GM12878 (cell line): ENCODE results near the gene PKDREJ. TPM values are rescaled to one million over a fixed set of nuclear protein-coding genes. Genes with fewer than 3 reads are reported as not detected.

ENCODE experiments used
- CBX5 ChIP-seq: sonication (generic); IDR thresholded peaks from 2 replicates; pipeline ENCODE4 v1.6.1; 2016; ENCODE audit warnings: low read depth, moderate library complexity, mild to moderate bottlenecking, inconsistent platforms
- CHD4 ChIP-seq: fragments of 200-600 bp; sonication (generic); IDR thresholded peaks from 2 replicates; pipeline ENCODE4 v1.6.1; 2016; ENCODE audit warnings: mild to moderate bottlenecking
- CREM ChIP-seq: IDR thresholded peaks from 2 replicates; pipeline ENCODE4 v1.6.1; 2014; ENCODE audit warnings: antibody characterized with exemption, low read depth
- EGR1 ChIP-seq, 2 experiments: IDR thresholded peaks; 1 replicate in 1 of 2; 2 replicates in 1 of 2; pipeline ENCODE4 v1.6.1; 2011 to 2012; ENCODE audit warnings: low read depth in 2 of 2, low read length in 2 of 2, borderline replicate concordance in 1 of 2, mild to moderate bottlenecking in 1 of 2, moderate library complexity in 1 of 2
- EP300 ChIP-seq, 2 experiments: fragments of 150-350 bp in 1 of 2; IDR thresholded peaks; 2 replicates each; pipeline ENCODE4 v1.6.1; 2011 to 2012; ENCODE audit warnings: low read depth in 2 of 2, low read length in 2 of 2, borderline replicate concordance in 1 of 2, improper control_type of control experiment in 1 of 2, inconsistent platforms in 1 of 2; ENCODE audit not compliant: control insufficient read depth in 1 of 2
- IKZF1 ChIP-seq: fragments of 450-650 bp; conservative IDR thresholded peaks from 2 replicates; pipeline ENCODE4 v1.6.1; 2017; ENCODE audit warnings: antibody characterized with exemption, mild to moderate bottlenecking
- IRF4 ChIP-seq: IDR thresholded peaks from 2 replicates; pipeline ENCODE4 v1.6.1; 2011; ENCODE audit warnings: low read depth, low read length
- MEF2A ChIP-seq: IDR thresholded peaks from 2 replicates; pipeline ENCODE4 v1.6.1; 2011; ENCODE audit warnings: low read depth, mild to moderate bottlenecking, low read length, moderate library complexity; ENCODE audit not compliant: insufficient read depth
- MTA3 ChIP-seq: IDR thresholded peaks from 2 replicates; pipeline ENCODE4 v1.6.1; 2012; ENCODE audit warnings: low read length, inconsistent platforms, borderline replicate concordance
- MYC ChIP-seq: IDR thresholded peaks from 2 replicates; pipeline ENCODE4 v1.6.1; 2011; ENCODE audit warnings: mild to moderate bottlenecking, low read length, moderate library complexity, inconsistent platforms; ENCODE audit not compliant: insufficient read depth, insufficient replicate concordance, insufficient read length, severe bottlenecking
- NFIC ChIP-seq: IDR thresholded peaks from 2 replicates; pipeline ENCODE4 v1.6.1; 2012; ENCODE audit warnings: low read depth, mild to moderate bottlenecking, inconsistent platforms, low read length, moderate library complexity
- RBBP5 ChIP-seq: fragments of 200-600 bp; sonication (generic); conservative IDR thresholded peaks from 2 replicates; pipeline ENCODE4 v1.6.1; 2016
- RFX5 ChIP-seq: IDR thresholded peaks from 2 replicates; pipeline ENCODE4 v1.6.1; 2011; ENCODE audit warnings: low read depth, low read length, improper control_type of control experiment
- SMAD5 ChIP-seq: IDR thresholded peaks from 2 replicates; pipeline ENCODE4 v1.6.1; 2016; ENCODE audit warnings: antibody characterized with exemption, low read depth
- STAT3 ChIP-seq: IDR thresholded peaks from 2 replicates; pipeline ENCODE4 v1.6.1; 2011; ENCODE audit warnings: low read depth, low read length, improper control_type of control experiment
- TCF12 ChIP-seq: IDR thresholded peaks from 2 replicates; pipeline ENCODE4 v1.6.1; 2011; ENCODE audit warnings: low read depth, mild to moderate bottlenecking, low read length
- ZNF217 ChIP-seq: fragments of 450-650 bp; IDR thresholded peaks from 2 replicates; pipeline ENCODE4 v1.6.1; 2017; ENCODE audit warnings: antibody characterized with exemption, mild to moderate bottlenecking
- polyA plus RNA-seq, 11 experiments: library from polyadenylated mRNA; depleted of rRNA in 4 of 11; unstranded in 6 of 11; stranded (reverse) in 5 of 11; fragments of >200 nt; fragmentation: Nextera tagmentation in 4 of 11; fragmentation: Illumina TruSeq in 1 of 11; extraction: Ambion mirVana in 4 of 11; extraction: Trizol in 1 of 11; gene quantifications; 1 replicate in 1 of 11; 2 replicates in 10 of 11; pipeline versions ENCODE4 v1.2.1 to v1.2.3, GENCODE V29; 2011 to 2016; ENCODE audit warnings: inconsistent platforms in 2 of 11, missing spikeins in 2 of 11, low read depth in 1 of 11
- total RNA-seq, 4 experiments: library from RNA; depleted of rRNA in 3 of 4; stranded (reverse); fragments of >200 nt in 3 of 4; fragmentation: Illumina TruSeq in 1 of 4; extraction: Trizol in 1 of 4; gene quantifications; 2 replicates each; pipeline versions ENCODE4 v1.2.1 to v1.2.3, GENCODE V29; 2013 to 2021
- TF ChIP-seq, protein P1 (sequence below): fragments of 450-650 bp; IDR thresholded peaks from 2 replicates; pipeline ENCODE4 v1.6.1; 2017; ENCODE audit warnings: mild to moderate bottlenecking, moderate library complexity
- TF ChIP-seq, protein P2 (sequence below): fragments of 150-350 bp; IDR thresholded peaks from 2 replicates; pipeline ENCODE4 v1.6.1; 2016; ENCODE audit warnings: low read depth, low read length
- TF ChIP-seq, protein P3 (sequence below): IDR thresholded peaks from 2 replicates; pipeline ENCODE4 v1.6.1; 2011; ENCODE audit warnings: borderline replicate concordance, low read depth, mild to moderate bottlenecking, moderate library complexity, mixed read lengths, low read length; ENCODE audit not compliant: insufficient read depth; ENCODE audit errors: extremely low read length
- TF ChIP-seq, protein P4 (sequence below): IDR thresholded peaks from 2 replicates; pipeline ENCODE4 v1.6.1; 2012; ENCODE audit warnings: low read depth, low read length, improper control_type of control experiment

The PKDREJ gene
- total and polyA plus RNA-seq, 10 of the 15 experiments (the other 5 are each of a cell fraction or from before 2014, with no cell fraction given) = 0.02 to 0.03 TPM; not detected in 8

DNA sequence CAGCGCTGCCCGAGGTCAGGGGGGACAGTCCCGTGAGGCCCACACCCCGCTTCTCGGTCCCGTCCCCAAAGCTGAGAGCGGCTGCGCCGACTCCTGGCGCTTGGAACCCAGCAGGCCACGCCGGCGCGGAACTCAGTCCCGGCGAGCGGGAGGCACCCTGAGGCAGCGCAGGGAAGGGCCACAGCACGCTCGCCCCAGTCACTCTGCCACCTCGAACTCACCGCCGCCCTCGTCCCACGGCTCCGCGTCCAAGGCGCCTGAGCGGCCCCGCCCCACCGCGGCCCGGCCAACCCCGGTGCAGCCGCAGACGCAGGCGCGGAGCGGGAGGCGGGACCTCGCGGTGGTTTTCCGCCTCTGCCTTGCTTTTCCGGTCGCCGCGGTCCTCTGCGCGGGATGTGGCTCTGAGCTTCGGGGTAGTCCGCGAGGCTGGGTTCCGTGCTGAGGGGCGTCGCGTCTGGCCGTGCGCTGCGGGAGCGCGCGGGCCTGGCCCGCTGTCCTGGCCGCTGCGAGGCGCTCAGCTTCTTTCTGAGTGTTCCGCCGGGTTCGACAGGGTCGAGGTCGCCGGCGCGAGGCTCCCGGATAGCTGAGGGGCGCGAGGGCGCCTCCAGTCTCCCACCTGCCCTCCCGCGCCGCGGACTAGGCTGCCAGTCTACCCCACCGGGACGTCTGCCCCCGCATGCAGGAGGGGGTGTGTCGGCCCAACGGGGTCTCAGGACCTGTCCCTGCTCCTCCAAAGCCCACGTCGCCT, 12.9 kb downstream of the PKDREJ start, which contains the start of gene CDPF1 (continued):
- no peak for TF ChIP-seq STAT3
- TF ChIP-seq MYC = peak; percentile 21
- TF ChIP-seq, protein P1, sequence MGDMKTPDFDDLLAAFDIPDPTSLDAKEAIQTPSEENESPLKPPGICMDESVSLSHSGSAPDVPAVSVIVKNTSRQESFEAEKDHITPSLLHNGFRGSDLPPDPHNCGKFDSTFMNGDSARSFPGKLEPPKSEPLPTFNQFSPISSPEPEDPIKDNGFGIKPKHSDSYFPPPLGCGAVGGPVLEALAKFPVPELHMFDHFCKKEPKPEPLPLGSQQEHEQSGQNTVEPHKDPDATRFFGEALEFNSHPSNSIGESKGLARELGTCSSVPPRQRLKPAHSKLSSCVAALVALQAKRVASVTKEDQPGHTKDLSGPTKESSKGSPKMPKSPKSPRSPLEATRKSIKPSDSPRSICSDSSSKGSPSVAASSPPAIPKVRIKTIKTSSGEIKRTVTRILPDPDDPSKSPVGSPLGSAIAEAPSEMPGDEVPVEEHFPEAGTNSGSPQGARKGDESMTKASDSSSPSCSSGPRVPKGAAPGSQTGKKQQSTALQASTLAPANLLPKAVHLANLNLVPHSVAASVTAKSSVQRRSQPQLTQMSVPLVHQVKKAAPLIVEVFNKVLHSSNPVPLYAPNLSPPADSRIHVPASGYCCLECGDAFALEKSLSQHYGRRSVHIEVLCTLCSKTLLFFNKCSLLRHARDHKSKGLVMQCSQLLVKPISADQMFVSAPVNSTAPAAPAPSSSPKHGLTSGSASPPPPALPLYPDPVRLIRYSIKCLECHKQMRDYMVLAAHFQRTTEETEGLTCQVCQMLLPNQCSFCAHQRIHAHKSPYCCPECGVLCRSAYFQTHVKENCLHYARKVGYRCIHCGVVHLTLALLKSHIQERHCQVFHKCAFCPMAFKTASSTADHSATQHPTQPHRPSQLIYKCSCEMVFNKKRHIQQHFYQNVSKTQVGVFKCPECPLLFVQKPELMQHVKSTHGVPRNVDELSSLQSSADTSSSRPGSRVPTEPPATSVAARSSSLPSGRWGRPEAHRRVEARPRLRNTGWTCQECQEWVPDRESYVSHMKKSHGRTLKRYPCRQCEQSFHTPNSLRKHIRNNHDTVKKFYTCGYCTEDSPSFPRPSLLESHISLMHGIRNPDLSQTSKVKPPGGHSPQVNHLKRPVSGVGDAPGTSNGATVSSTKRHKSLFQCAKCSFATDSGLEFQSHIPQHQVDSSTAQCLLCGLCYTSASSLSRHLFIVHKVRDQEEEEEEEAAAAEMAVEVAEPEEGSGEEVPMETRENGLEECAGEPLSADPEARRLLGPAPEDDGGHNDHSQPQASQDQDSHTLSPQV = no peak
- no peak for TF ChIP-seq MTA3
- no peak for TF ChIP-seq TCF12
- TF ChIP-seq MEF2A = no peak
- no peak for TF ChIP-seq RFX5
- no peak for TF ChIP-seq ZNF217
- TF ChIP-seq EP300 (IDR thresholded peaks at IDR 0.05; ENCODE audit: borderline replicate concordance in 1 of 2, control insufficient read depth in 1 of 2, low read depth in 2 of 2, low read length in 2 of 2) = no peak
- no peak for TF ChIP-seq NFIC
- TF ChIP-seq, protein P2, sequence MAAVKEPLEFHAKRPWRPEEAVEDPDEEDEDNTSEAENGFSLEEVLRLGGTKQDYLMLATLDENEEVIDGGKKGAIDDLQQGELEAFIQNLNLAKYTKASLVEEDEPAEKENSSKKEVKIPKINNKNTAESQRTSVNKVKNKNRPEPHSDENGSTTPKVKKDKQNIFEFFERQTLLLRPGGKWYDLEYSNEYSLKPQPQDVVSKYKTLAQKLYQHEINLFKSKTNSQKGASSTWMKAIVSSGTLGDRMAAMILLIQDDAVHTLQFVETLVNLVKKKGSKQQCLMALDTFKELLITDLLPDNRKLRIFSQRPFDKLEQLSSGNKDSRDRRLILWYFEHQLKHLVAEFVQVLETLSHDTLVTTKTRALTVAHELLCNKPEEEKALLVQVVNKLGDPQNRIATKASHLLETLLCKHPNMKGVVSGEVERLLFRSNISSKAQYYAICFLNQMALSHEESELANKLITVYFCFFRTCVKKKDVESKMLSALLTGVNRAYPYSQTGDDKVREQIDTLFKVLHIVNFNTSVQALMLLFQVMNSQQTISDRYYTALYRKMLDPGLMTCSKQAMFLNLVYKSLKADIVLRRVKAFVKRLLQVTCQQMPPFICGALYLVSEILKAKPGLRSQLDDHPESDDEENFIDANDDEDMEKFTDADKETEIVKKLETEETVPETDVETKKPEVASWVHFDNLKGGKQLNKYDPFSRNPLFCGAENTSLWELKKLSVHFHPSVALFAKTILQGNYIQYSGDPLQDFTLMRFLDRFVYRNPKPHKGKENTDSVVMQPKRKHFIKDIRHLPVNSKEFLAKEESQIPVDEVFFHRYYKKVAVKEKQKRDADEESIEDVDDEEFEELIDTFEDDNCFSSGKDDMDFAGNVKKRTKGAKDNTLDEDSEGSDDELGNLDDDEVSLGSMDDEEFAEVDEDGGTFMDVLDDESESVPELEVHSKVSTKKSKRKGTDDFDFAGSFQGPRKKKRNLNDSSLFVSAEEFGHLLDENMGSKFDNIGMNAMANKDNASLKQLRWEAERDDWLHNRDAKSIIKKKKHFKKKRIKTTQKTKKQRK = no peak
- TF ChIP-seq EGR1 (IDR thresholded peaks at IDR 0.05; ENCODE audit: borderline replicate concordance in 1 of 2, low read depth in 2 of 2, low read length in 2 of 2) = peak in 1 of 2 experiments; percentile 17; a peak in 1 of 3 replicates
- TF ChIP-seq, protein P3, sequence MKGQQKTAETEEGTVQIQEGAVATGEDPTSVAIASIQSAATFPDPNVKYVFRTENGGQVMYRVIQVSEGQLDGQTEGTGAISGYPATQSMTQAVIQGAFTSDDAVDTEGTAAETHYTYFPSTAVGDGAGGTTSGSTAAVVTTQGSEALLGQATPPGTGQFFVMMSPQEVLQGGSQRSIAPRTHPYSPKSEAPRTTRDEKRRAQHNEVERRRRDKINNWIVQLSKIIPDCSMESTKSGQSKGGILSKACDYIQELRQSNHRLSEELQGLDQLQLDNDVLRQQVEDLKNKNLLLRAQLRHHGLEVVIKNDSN = no peak
- TF ChIP-seq SMAD5 = peak; percentile 85
- TF ChIP-seq, protein P4, sequence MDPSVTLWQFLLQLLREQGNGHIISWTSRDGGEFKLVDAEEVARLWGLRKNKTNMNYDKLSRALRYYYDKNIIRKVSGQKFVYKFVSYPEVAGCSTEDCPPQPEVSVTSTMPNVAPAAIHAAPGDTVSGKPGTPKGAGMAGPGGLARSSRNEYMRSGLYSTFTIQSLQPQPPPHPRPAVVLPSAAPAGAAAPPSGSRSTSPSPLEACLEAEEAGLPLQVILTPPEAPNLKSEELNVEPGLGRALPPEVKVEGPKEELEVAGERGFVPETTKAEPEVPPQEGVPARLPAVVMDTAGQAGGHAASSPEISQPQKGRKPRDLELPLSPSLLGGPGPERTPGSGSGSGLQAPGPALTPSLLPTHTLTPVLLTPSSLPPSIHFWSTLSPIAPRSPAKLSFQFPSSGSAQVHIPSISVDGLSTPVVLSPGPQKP = no peak
- no peak for TF ChIP-seq RBBP5
- 0 out of 2 replicates have a peak, but pooled peaks have one; percentile 6 for TF ChIP-seq CREM
- no peak for TF ChIP-seq IRF4
- peak; percentile 83 for TF ChIP-seq IKZF1
- no peak for TF ChIP-seq CHD4
- TF ChIP-seq CBX5 = 0 out of 2 replicates have a peak, but pooled peaks have one; percentile 41
